Panc1 (cell line): ENCODE measurements around the gene LINGO3. TPM values are rescaled to one million over a fixed set of nuclear protein-coding genes. Genes with fewer than 3 reads are reported as not detected.
A peak's percentile ranks its signal among the peaks of the same experiment; 100 is the strongest.

ENCODE experiments used
- ATAC-seq: fragments of 200-7000 bp; cut with Tn5 transposase; 2 replicates; pipeline ENCODE4 v1.9.1; 2020; ENCODE audit warnings: mild to moderate bottlenecking, moderate library complexity
- BruUV-seq: library from RNA; stranded (reverse); fragments of 400-500 nt; replicated peaks from 2 replicates; lab custom pipeline; 2021; lab: Mats Ljungman, UMichigan
- CTCF ChIA-PET: fragments of 300-600 bp; sonication (Branson Sonifier 250); formaldehyde crosslinking; loops from one replicate; lab custom pipeline; 2022; ENCODE audit warnings: antibody characterized with exemption; lab: Charles Lee
- POLR2A ChIA-PET: fragments of 300-600 bp; sonication (Branson Sonifier 250); formaldehyde crosslinking; loops from one replicate; lab custom pipeline; 2022; ENCODE audit warnings: antibody characterized with exemption; lab: Charles Lee
- DNase-seq: peaks from one replicate; pipeline ENCODE4 v3.0.0-alpha.2; 2010; ENCODE audit warnings: low read depth, low spot score
- H3K27ac ChIP-seq: 2 replicates; pipeline ENCODE4 v1.5.1; 2011; ENCODE audit warnings: mild to moderate bottlenecking, low read length, inconsistent platforms
- H3K27me3 ChIP-seq: fragments of 200-500 bp; sonication (Bioruptor generic); 2 replicates; pipeline ENCODE4 v1.6.0; 2014; ENCODE audit warnings: low read length, inconsistent platforms; ENCODE audit not compliant: control insufficient read depth, insufficient read depth
- H3K36me3 ChIP-seq: fragments of 200-500 bp; sonication (Bioruptor generic); 2 replicates; pipeline ENCODE4 v1.5.1; 2014; ENCODE audit warnings: inconsistent platforms, mild to moderate bottlenecking, low read length, moderate library complexity; ENCODE audit not compliant: control insufficient read depth, insufficient read depth
- H3K4me1 ChIP-seq: 2 replicates; pipeline ENCODE4 v1.5.1; 2011; ENCODE audit warnings: inconsistent platforms, mild to moderate bottlenecking, low read length, moderate library complexity; ENCODE audit not compliant: control insufficient read depth, insufficient read depth
- H3K4me3 ChIP-seq, 2 experiments: 2 replicates each; pipeline ENCODE4 v1.5.1; 2011 to 2012; ENCODE audit warnings: low read depth in 2 of 2, low read length in 2 of 2, mild to moderate bottlenecking in 2 of 2, inconsistent platforms in 1 of 2, moderate library complexity in 1 of 2
- H3K9me3 ChIP-seq: fragments of 200-500 bp; sonication (Bioruptor generic); 2 replicates; pipeline ENCODE4 v1.5.1; 2014; ENCODE audit warnings: low read depth, mild to moderate bottlenecking, inconsistent platforms, low read length, moderate library complexity; ENCODE audit not compliant: control insufficient read depth, insufficient read depth
- CTCF ChIP-seq: fragments of 450-650 bp; IDR thresholded peaks from 2 replicates; pipeline ENCODE4 v1.5.1; 2017; ENCODE audit warnings: mild to moderate bottlenecking
- POLR2AphosphoS5 ChIP-seq: IDR thresholded peaks from 2 replicates; pipeline ENCODE4 v1.6.1; 2012; ENCODE audit warnings: mild to moderate bottlenecking, low read depth, low read length, moderate library complexity
- REST ChIP-seq, 2 experiments: IDR thresholded peaks; 2 replicates each; pipeline ENCODE4 v1.6.1; 2011 to 2012; ENCODE audit warnings: low read depth in 2 of 2, control low read depth in 1 of 2, low read length in 1 of 2, mild to moderate bottlenecking in 1 of 2, moderate library complexity in 1 of 2; ENCODE audit not compliant: insufficient read depth in 1 of 2
- SIN3A ChIP-seq: IDR thresholded peaks from 2 replicates; pipeline ENCODE4 v1.6.1; 2012; ENCODE audit warnings: low read depth, mild to moderate bottlenecking, low read length, moderate library complexity, borderline replicate concordance; ENCODE audit not compliant: insufficient read depth
- TCF7L2 ChIP-seq: IDR thresholded peaks from 2 replicates; pipeline ENCODE4 v1.6.1; 2011; ENCODE audit warnings: mild to moderate bottlenecking, low read depth, low read length, inconsistent platforms
- in situ Hi-C: cut with HindIII; loops from 2 replicates; pipeline ENCODE4 v1.10.0; 2016; ENCODE audit warnings: low sequenced_read_pairs, low pct_unique_long_range_greater_than_20kb
- intact Hi-C: fragments of 100-400 bp; cut with micrococcal nuclease; formaldehyde crosslinking; loops from one replicate; pipeline ENCODE4 v1.10.0; 2022; ENCODE audit not compliant: unreplicated experiment
- total RNA-seq: library from RNA; stranded (reverse); gene quantifications from one replicate; pipeline ENCODE4 v1.2.1, GENCODE V29; 2021; ENCODE audit not compliant: unreplicated experiment

The LINGO3 gene
- total RNA-seq, 1 experiment from 2014 or later = 0.13 TPM

GRCh38 chr19:2345076-2345475, 37.1 kb upstream of the LINGO3 start:
- Histone ChIP-seq H3K4me3 (no peak overlapping the region), H3K9me3 (no peaks in the 10 kb centered on the region), H3K27ac (no peak overlapping the region), H3K36me3 (no peaks in the 10 kb centered on the region), H3K27me3 (no peaks in the 10 kb centered on the region), H3K4me1 (no peaks in the 10 kb centered on the region)
- no peak for ATAC-seq
- no TSS peak for BruUV-seq
- CTCF ChIA-PET = no interaction called here
- in situ Hi-C loops (no loop called here), intact Hi-C loops (no loop called here)
- TF ChIP-seq POLR2AphosphoS5 (no peak), TCF7L2 (no peak), SIN3A (no peak), CTCF (no peak), REST (IDR thresholded peaks at IDR 0.05; ENCODE audit: insufficient read depth in 1 of 2, low read depth in 2 of 2, low read length in 1 of 2) (no peak)
- POLR2A ChIA-PET = no interaction called here
- no peak for DNase-seq

GRCh38 chr19:2344381-2344870, 36.5 kb upstream of the LINGO3 start:
- TF ChIP-seq REST (IDR thresholded peaks at IDR 0.05; ENCODE audit: insufficient read depth in 1 of 2, low read depth in 2 of 2, low read length in 1 of 2) = 0 out of 4 replicates have a peak, but pooled peaks of 1 of the 2 experiments have one; percentile 18
- TF ChIP-seq TCF7L2 = no peak
- Histone ChIP-seq H3K4me1 (no peaks in the 10 kb centered on the region), H3K36me3 (no peaks in the 10 kb centered on the region), H3K4me3 (no peak overlapping the region), H3K27ac (no peak overlapping the region), H3K27me3 (no peaks in the 10 kb centered on the region), H3K9me3 (no peaks in the 10 kb centered on the region)
- POLR2A ChIA-PET = no interaction called here
- ATAC-seq (no peak), DNase-seq (no peak)
- no TSS peak for BruUV-seq
- in situ Hi-C loops (no loop called here), intact Hi-C loops (no loop called here)
- CTCF ChIA-PET = no interaction called here
